HCT116 (cell line): Measurements from ENCODE around the gene KRTAP22-1. TPM values are rescaled to one million over a fixed set of nuclear protein-coding genes. Genes with fewer than 3 reads are reported as not detected.

Experiments used
- ATAC-seq: fragments of 200-7000 bp; cut with Tn5 transposase; 2 replicates; pipeline ENCODE4 v1.9.1; 2020; ENCODE audit warnings: mild to moderate bottlenecking, moderate library complexity
- BruUV-seq: library from RNA; stranded (reverse); fragments of 400-500 nt; replicated peaks from 2 replicates; lab custom pipeline; 2021; lab: Mats Ljungman, UMichigan
- CTCF ChIA-PET: fragments of 300-600 bp; sonication (Branson Sonifier 250); formaldehyde crosslinking; loops from one replicate; lab custom pipeline; 2021; ENCODE audit warnings: antibody characterized with exemption; lab: Charles Lee
- POLR2A ChIA-PET: fragments of 300-600, 350-600 bp; sonication (Branson Sonifier 250); formaldehyde crosslinking; loops from one replicate; lab custom pipeline; 2021; ENCODE audit warnings: antibody characterized with exemption; lab: Charles Lee
- RAD21 ChIA-PET, 2 experiments: fragments of 300-600 bp; sonication (Branson Sonifier 250); formaldehyde crosslinking; loops; one replicate each; lab custom pipeline; 2023; ENCODE audit warnings: low total read pairs in 2 of 2; ENCODE audit not compliant: uncharacterized antibody in 2 of 2, unreplicated experiment in 2 of 2, low non-redundant PET in 1 of 2; lab: Charles Lee
- DNase-seq: peaks from one replicate; pipeline ENCODE4 v3.0.0-alpha.2; 2010; ENCODE audit warnings: low read depth, low spot score
- H2AFZ ChIP-seq: fragments of 200-600 bp; shearing (Covaris generic), sonication (generic); 2 replicates; pipeline ENCODE4 v1.6.1; 2017; ENCODE audit warnings: low read depth, mixed run types, mixed read lengths, antibody characterized with exemption, low read length; ENCODE audit not compliant: poor library complexity, severe bottlenecking
- H3K27ac ChIP-seq: 2 replicates; pipeline ENCODE4 v1.5.1; 2012; ENCODE audit warnings: low read depth, low read length
- H3K27me3 ChIP-seq: fragments of 200-600 bp; sonication (generic); 2 replicates; pipeline ENCODE4 v1.6.1; 2016; ENCODE audit warnings: mixed run types, low read length, mixed read lengths; ENCODE audit not compliant: insufficient read depth
- H3K36me3 ChIP-seq, 2 experiments: fragments of 200-500 bp in 1 of 2; fragments of 200-600 bp in 1 of 2; sonication (Bioruptor generic) in 1 of 2; sonication (generic) in 1 of 2; 2 replicates each; pipeline versions ENCODE4 v1.5.1 to v1.6.1; 2014 to 2016; ENCODE audit warnings: low read length in 2 of 2, inconsistent platforms in 1 of 2, mixed read lengths in 1 of 2, mixed run types in 1 of 2; ENCODE audit not compliant: insufficient read depth in 2 of 2, control insufficient read depth in 1 of 2
- H3K4me1 ChIP-seq, 2 experiments: fragments of 200-600 bp in 1 of 2; sonication (generic) in 1 of 2; 2 replicates each; pipeline versions ENCODE4 v1.5.1 to v1.6.1; 2012 to 2017; ENCODE audit warnings: low read length in 2 of 2, inconsistent platforms in 1 of 2, mild to moderate bottlenecking in 1 of 2, mixed read lengths in 1 of 2, mixed run types in 1 of 2, moderate library complexity in 1 of 2; ENCODE audit not compliant: insufficient read depth in 2 of 2, control insufficient read depth in 1 of 2
- H3K4me2 ChIP-seq: fragments of 200-600 bp; sonication (generic); 2 replicates; pipeline ENCODE4 v1.6.1; 2017; ENCODE audit warnings: mixed run types, low read length, mixed read lengths
- H3K4me3 ChIP-seq, 2 experiments: fragments of 200-600 bp in 1 of 2; sonication (generic) in 1 of 2; replicated peaks in 1 of 2; 2 replicates each; pipeline ENCODE4 v1.5.1; 2011 to 2016; ENCODE audit warnings: low read length in 2 of 2, control low read depth in 1 of 2, low read depth in 1 of 2, mild to moderate bottlenecking in 1 of 2, mixed read lengths in 1 of 2, mixed run types in 1 of 2
- H3K79me2 ChIP-seq: fragments of 200-600 bp; sonication (generic); 2 replicates; pipeline ENCODE4 v1.6.1; 2017; ENCODE audit warnings: mild to moderate bottlenecking, mixed run types, low read length, moderate library complexity, mixed read lengths; ENCODE audit not compliant: insufficient read depth
- H3K9ac ChIP-seq: fragments of 200-600 bp; sonication (generic); 2 replicates; pipeline ENCODE4 v1.6.1; 2016; ENCODE audit warnings: low read length, mixed read lengths
- H3K9me2 ChIP-seq: fragments of 200-600 bp; sonication (generic), shearing (Covaris generic); 2 replicates; pipeline ENCODE4 v1.6.1; 2017; ENCODE audit warnings: mixed run types, mild to moderate bottlenecking, moderate library complexity; ENCODE audit not compliant: insufficient read depth
- H3K9me3 ChIP-seq, 2 experiments: fragments of 200-500 bp in 1 of 2; fragments of 200-600 bp in 1 of 2; sonication (Bioruptor generic) in 1 of 2; sonication (generic) in 1 of 2; 2 replicates each; pipeline ENCODE4 v1.6.1; 2014 to 2017; ENCODE audit warnings: low read length in 2 of 2, mixed read lengths in 2 of 2, inconsistent platforms in 1 of 2, low read depth in 1 of 2, mild to moderate bottlenecking in 1 of 2, mixed run types in 1 of 2, moderate library complexity in 1 of 2; ENCODE audit not compliant: control insufficient read depth in 1 of 2, insufficient read depth in 1 of 2
- H4K20me1 ChIP-seq: fragments of 200-600 bp; sonication (generic), shearing (Covaris generic); 2 replicates; pipeline ENCODE4 v1.6.1; 2017; ENCODE audit warnings: mixed run types, mild to moderate bottlenecking, moderate library complexity; ENCODE audit not compliant: insufficient read depth
- CTCF ChIP-seq, 3 experiments: fragments of 200-600 bp in 1 of 3; sonication (generic) in 1 of 3; IDR thresholded peaks in 2 of 3; conservative IDR thresholded peaks in 1 of 3; 2 replicates each; pipeline ENCODE4 v1.5.1; 2012 to 2017; ENCODE audit warnings: low read depth in 2 of 3, low read length in 2 of 3, antibody characterized with exemption in 1 of 3, borderline replicate concordance in 1 of 3, control low read depth in 1 of 3, mild to moderate bottlenecking in 1 of 3, mixed read lengths in 1 of 3, mixed run types in 1 of 3, moderate library complexity in 1 of 3; ENCODE audit not compliant: insufficient read depth in 1 of 3
- ELF1 ChIP-seq: IDR thresholded peaks from 2 replicates; pipeline ENCODE4 v1.6.1; 2012; ENCODE audit warnings: low read depth, borderline replicate concordance
- EZH2 ChIP-seq: fragments of 200-600 bp; sonication (generic); IDR thresholded peaks from 2 replicates; pipeline ENCODE4 v1.6.1; 2017; ENCODE audit warnings: antibody characterized with exemption, mixed run types
- FOSL1 ChIP-seq: IDR thresholded peaks from 2 replicates; pipeline ENCODE4 v1.6.1; 2012; ENCODE audit warnings: low read depth
- JUND ChIP-seq: IDR thresholded peaks from 2 replicates; pipeline ENCODE4 v1.6.1; 2012
- MAX ChIP-seq: IDR thresholded peaks from 2 replicates; pipeline ENCODE4 v1.6.1; 2012
- REST ChIP-seq: IDR thresholded peaks from 2 replicates; pipeline ENCODE4 v1.6.1; 2012; ENCODE audit warnings: low read depth
- SIN3A ChIP-seq: IDR thresholded peaks from 2 replicates; pipeline ENCODE4 v1.6.1; 2012; ENCODE audit warnings: low read depth
- YY1 ChIP-seq: IDR thresholded peaks from 2 replicates; pipeline ENCODE4 v1.6.1; 2011; ENCODE audit warnings: low read length, low read depth, moderate library complexity, mild to moderate bottlenecking; ENCODE audit not compliant: insufficient replicate concordance; ENCODE audit errors: extremely low read depth
- intact Hi-C: fragments of 100-400 bp; cut with micrococcal nuclease; formaldehyde crosslinking; loops from 2 replicates; pipeline ENCODE4 v1.10.0; 2022
- total RNA-seq: library from RNA; stranded (reverse); gene quantifications from one replicate; pipeline ENCODE4 v1.2.1, GENCODE V29; 2021; ENCODE audit not compliant: unreplicated experiment

KRTAP22-1 gene
- total RNA-seq, 1 experiment from 2014 or later, result not detected

- no peaks in the 10 kb centered on the region for H3K79me2 ChIP-seq
- no peak overlapping the region for H2AFZ ChIP-seq
- H3K27ac ChIP-seq, result no peak overlapping the region
- BruUV-seq, result no TSS peak
- RAD21 ChIA-PET, result no interaction called here
- H3K9me3 ChIP-seq, result peaks cover 6 to 23% of the 10 kb centered on the region in 2 experiments; a peak in 2 of 4 replicates
- H3K4me2 ChIP-seq, result no peak overlapping the region
- POLR2A ChIA-PET, result no interaction called here
- H3K9ac ChIP-seq, result no peak overlapping the region
- no peaks in the 10 kb centered on the region for H3K9me2 ChIP-seq
- H3K36me3 ChIP-seq, result no peaks in the 10 kb centered on the region
- CTCF ChIA-PET, result no interaction called here
- no peaks in the 10 kb centered on the region for H4K20me1 ChIP-seq
- no peaks in the 10 kb centered on the region for H3K27me3 ChIP-seq
- H3K4me3 ChIP-seq, result no peak overlapping the region
- ATAC-seq (no peak), DNase-seq (no peak)
- no peaks in the 10 kb centered on the region for H3K4me1 ChIP-seq
- intact Hi-C loops, result no loop called here
- TF ChIP-seq SIN3A (no peak), ELF1 (no peak), CTCF (IDR thresholded peaks at IDR 0.05 in 2 of 3, conservative IDR thresholded peaks at IDR 0.05 in 1 of 3; ENCODE audit: borderline replicate concordance in 1 of 3, insufficient read depth in 1 of 3, low read depth in 2 of 3, low read length in 2 of 3) (no peak), JUND (no peak), FOSL1 (no peak), REST (no peak), YY1 (no peak), EZH2 (no peak), MAX (no peak)
These were observed 5.1 kb downstream of the KRTAP22-1 start for GRCh38 chr21:30605968-30606367.
